Glomerular endothelial cell (primary cell): ENCODE results near the gene RASAL2. TPM values are rescaled to one million over a fixed set of nuclear protein-coding genes. Genes with fewer than 3 reads are reported as not detected.
"Not testable (repeated sequence)": the region's sequence is repeated elsewhere in the genome, so short reads cannot be mapped to it uniquely, and the experiment has no call there.

Experiments used
- DNase-seq: peaks from one replicate; pipeline ENCODE4 v3.0.0-alpha.2; 2011; ENCODE audit warnings: low read depth, low spot score; ENCODE audit errors: extremely low read depth
- total RNA-seq: library from RNA; depleted of rRNA; stranded (reverse); fragments of >200 nt; gene quantifications from 2 replicates; pipeline ENCODE4 v1.2.3, GENCODE V29; 2015

RASAL2 gene
- total RNA-seq, 1 donor from 2014 or later = 35.9 TPM

- DNase-seq = no peak
Observed at GRCh38 chr1:178066908-178067614, 26.8 kb upstream of the RASAL2 start.

GRCh38 chr1:178071811-178072210, 22.1 kb upstream of the RASAL2 start:
- no peak for DNase-seq

- no peak for DNase-seq
Observed at GRCh38 chr1:178072326-178072725, 21.6 kb upstream of the RASAL2 start.

GRCh38 chr1:178075333-178075732, 18.6 kb upstream of the RASAL2 start:
- no peak for DNase-seq

- DNase-seq = no peak
Observed at GRCh38 chr1:178076607-178077006, 17.3 kb upstream of the RASAL2 start.

- DNase-seq = no peak
Observed at GRCh38 chr1:178077917-178078316, 16.0 kb upstream of the RASAL2 start.

GRCh38 chr1:178086294-178086693, 7.6 kb upstream of the RASAL2 start:
- DNase-seq = no peak

GRCh38 chr1:178086766-178087165, 7.1 kb upstream of the RASAL2 start:
- DNase-seq = no peak

GRCh38 chr1:178088651-178089050, 5.3 kb upstream of the RASAL2 start:
- DNase-seq = no peak

- not testable (repeated sequence) for DNase-seq
Observed at GRCh38 chr1:178091454-178091853, 2.5 kb upstream of the RASAL2 start.

GRCh38 chr1:178091986-178092745, 1.7 kb upstream of the RASAL2 start:
- DNase-seq = no peak

- no peak for DNase-seq
Observed at GRCh38 chr1:178092878-178093493, 918 bp upstream of the RASAL2 start.

GRCh38 chr1:178093494-178093950, 382 bp upstream of the RASAL2 start:
- peak; percentile 85 for DNase-seq

GRCh38 chr1:178094739-178095645, 1.1 kb downstream of the RASAL2 start:
- no peak for DNase-seq

- DNase-seq = no peak
Observed at GRCh38 chr1:178096421-178096820, 2.5 kb downstream of the RASAL2 start.

GRCh38 chr1:178098262-178098661, 4.4 kb downstream of the RASAL2 start:
- no peak for DNase-seq

- DNase-seq = no peak
Observed at GRCh38 chr1:178101266-178101630, 7.3 kb downstream of the RASAL2 start.

GRCh38 chr1:178101654-178102053, 7.8 kb downstream of the RASAL2 start:
- no peak for DNase-seq

GRCh38 chr1:178102218-178102617, 8.3 kb downstream of the RASAL2 start:
- no peak for DNase-seq

- DNase-seq = no peak
Observed at GRCh38 chr1:178107823-178108222, 13.9 kb downstream of the RASAL2 start.
